NB4 (cell line): ENCODE results near the gene TPCN1.
A peak's percentile ranks its signal among the peaks of the same experiment; 100 is the strongest.

Experiments
- DNase-seq: peaks from one replicate; pipeline ENCODE4 v3.0.0; 2010; ENCODE audit warnings: low read depth
- H3K4me3 ChIP-seq: one replicate; pipeline ENCODE4 v1.5.1; 2011; ENCODE audit warnings: mild to moderate bottlenecking, low read depth, low read length, moderate library complexity
- MYC ChIP-seq: IDR thresholded peaks from 2 replicates; pipeline ENCODE4 v1.6.1; 2011; ENCODE audit warnings: low read depth, low read length
- POLR2A ChIP-seq: IDR thresholded peaks from 2 replicates; pipeline ENCODE4 v1.6.1; 2011; ENCODE audit warnings: mild to moderate bottlenecking; ENCODE audit not compliant: insufficient read length; ENCODE audit errors: extremely low read depth
- TF ChIP-seq, protein P1 (sequence below): IDR thresholded peaks from one replicate; pipeline ENCODE4 v1.5.1; 2012; ENCODE audit warnings: low read depth, low read length
- TF ChIP-seq, protein P2 (sequence below): IDR thresholded peaks from 2 replicates; pipeline ENCODE4 v1.6.1; 2011; ENCODE audit warnings: low read depth, low read length

The TPCN1 gene

DNA sequence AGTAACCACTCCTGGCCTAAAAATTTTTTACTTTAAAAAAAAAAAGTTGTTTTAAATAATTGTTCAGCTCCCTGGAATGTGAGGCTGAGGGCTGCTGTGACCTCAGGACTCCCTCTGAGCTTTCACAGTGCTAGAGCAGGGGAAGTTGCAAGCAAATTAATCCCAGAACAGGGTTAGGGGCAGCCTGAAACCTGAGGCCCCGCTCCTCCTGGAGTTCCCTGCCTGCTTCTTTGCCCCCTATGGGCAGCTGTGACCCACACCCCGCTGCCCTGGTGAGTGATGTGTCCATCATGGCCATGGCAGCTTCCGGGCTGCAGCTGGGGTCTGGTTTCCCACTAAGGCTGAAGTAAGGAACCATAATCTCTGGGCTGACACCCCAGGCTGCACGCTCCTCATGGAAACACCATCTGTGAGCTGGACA lies 26.3 kb upstream of the TPCN1 start:
- H3K4me3 ChIP-seq, result no peak overlapping the region
- TF ChIP-seq MYC, result no peak
- TF ChIP-seq, protein P1, sequence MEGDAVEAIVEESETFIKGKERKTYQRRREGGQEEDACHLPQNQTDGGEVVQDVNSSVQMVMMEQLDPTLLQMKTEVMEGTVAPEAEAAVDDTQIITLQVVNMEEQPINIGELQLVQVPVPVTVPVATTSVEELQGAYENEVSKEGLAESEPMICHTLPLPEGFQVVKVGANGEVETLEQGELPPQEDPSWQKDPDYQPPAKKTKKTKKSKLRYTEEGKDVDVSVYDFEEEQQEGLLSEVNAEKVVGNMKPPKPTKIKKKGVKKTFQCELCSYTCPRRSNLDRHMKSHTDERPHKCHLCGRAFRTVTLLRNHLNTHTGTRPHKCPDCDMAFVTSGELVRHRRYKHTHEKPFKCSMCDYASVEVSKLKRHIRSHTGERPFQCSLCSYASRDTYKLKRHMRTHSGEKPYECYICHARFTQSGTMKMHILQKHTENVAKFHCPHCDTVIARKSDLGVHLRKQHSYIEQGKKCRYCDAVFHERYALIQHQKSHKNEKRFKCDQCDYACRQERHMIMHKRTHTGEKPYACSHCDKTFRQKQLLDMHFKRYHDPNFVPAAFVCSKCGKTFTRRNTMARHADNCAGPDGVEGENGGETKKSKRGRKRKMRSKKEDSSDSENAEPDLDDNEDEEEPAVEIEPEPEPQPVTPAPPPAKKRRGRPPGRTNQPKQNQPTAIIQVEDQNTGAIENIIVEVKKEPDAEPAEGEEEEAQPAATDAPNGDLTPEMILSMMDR, result no peak
- DNase-seq, result no peak

DNA sequence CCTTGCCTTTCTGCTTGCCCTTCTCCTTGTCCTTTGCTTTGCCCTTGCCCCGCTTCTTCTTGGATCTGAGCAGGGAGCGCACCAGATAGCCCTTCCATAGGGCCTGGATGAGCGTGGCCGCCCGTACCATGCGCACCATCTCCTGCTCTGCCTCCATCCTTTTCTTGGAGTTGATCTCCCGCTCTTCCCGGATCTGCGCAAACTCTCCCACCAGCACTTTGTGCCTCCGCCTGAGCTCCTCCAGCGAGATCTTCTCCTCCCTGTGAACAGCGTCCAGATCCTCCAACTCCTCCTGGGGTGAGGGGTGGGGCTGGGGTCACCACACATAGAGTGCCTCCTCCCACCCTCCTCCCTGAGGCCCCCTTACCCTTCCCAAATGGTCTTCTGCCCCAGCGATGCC lies 25.7 kb upstream of the TPCN1 start:
- H3K4me3 ChIP-seq, result no peak overlapping the region
- no peak for DNase-seq

DNA sequence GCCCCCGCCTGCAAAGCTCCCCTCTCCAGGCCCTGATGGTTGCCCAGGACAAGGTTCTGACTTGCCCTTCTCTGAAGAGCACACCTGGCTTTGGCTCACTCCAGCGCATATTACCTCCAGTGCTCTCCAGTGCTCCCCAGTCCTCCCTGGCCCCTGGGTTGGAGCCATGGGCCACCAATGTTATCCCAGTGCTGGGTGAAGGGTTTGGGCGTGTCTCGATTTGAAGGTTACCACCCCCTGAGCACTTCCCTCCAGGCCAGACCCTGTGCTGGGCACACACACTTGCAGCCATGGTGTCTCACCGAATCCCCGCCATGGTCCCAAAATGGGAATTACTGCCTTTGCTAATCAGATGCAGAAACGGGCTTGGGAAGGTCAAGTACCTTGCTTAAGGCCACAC lies 24.7 kb upstream of the TPCN1 start:
- DNase-seq, result no peak
- no peak overlapping the region for H3K4me3 ChIP-seq
- TF ChIP-seq MYC (no peak), POLR2A (no peak)
- TF ChIP-seq, protein P2, sequence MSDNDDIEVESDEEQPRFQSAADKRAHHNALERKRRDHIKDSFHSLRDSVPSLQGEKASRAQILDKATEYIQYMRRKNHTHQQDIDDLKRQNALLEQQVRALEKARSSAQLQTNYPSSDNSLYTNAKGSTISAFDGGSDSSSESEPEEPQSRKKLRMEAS, result no peak
- TF ChIP-seq, protein P1, result no peak

More for the DNA sequence above, 25.7 kb upstream of the TPCN1 start:
- no peak for TF ChIP-seq POLR2A
- TF ChIP-seq, protein P1, result no peak
- TF ChIP-seq, protein P2, result no peak
- TF ChIP-seq MYC, result no peak

DNA sequence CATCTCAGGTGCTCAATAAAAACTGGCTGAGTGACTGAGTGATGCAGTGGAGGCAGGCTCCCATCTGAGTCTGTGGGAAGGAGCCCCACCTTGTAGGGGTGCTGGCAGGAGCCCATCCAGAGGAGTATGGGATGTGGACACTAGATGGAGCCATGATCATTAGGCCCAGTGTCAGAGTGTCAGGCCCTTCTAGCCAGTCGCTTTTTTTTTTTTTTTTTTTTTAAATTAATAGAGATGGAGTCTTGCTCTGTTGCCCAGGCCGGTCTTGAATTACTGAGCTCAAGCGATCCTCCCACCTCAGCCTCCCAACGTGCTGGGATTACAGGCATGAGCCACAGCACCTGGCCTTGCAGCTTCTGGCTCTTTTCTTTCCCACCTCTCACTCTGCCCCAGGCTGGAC lies 24.3 kb upstream of the TPCN1 start:
- TF ChIP-seq, protein P1, result peak; percentile 92
- no peak for TF ChIP-seq MYC
- DNase-seq, result peak; percentile 91
- no peak overlapping the region for H3K4me3 ChIP-seq

DNA sequence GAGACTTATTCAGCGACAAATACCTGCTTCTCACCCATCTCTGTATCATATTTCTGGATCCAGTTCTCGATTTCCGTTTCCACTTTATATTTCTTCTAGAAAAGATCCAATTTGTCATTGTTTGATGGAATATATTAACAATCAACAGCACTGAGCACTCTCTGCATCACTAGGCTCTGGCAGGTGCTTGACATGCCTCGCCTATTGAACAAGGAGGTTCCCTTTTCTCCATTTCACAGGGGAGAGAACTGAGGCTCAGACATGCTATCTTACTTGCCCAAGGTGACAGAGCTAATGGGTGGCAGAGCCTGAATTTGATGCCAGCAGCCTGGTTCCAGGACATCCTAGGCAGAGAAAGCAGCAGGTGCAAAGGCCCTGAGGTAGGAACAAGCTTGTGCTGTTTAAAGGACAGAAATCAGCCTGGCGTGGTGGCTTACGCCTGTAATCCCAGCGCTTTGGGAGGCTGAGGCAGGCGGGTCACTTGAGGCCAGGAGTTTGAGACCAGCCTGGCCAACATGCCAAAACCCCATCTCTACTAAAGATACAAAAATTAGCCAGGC lies 23.7 kb upstream of the TPCN1 start:
- H3K4me3 ChIP-seq, result no peak overlapping the region
- TF ChIP-seq MYC (no peak), POLR2A (no peak)
- TF ChIP-seq, protein P2, result no peak
- TF ChIP-seq, protein P1, result no peak
- no peak for DNase-seq

DNA sequence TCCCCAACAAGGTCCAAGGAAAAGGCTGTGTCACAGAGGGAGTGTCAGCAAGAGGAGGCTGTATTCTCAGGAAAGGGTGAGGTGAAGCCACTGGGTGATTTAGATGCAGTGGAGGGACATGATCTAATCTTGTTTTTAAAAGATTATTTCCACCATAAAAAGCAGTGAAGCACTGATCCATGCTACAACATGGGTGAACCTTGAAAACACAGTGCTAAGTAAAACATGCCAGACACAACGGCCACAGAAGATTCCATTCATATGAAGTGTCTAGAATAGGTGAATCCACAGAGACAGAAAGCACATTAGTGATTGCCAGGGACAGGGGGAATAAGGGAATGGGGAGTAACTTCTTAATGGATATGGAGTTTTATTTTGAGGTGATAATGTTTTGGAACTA lies 23.0 kb upstream of the TPCN1 start:
- no peak overlapping the region for H3K4me3 ChIP-seq
- DNase-seq, result no peak
- TF ChIP-seq POLR2A (no peak), MYC (no peak)
- TF ChIP-seq, protein P2, result no peak
- TF ChIP-seq, protein P1, result no peak
